Right lobe of liver (tissue), 6 donors: ENCODE results near the gene PSMG3. TPM values are rescaled to one million over a fixed set of nuclear protein-coding genes. Genes with fewer than 3 reads are reported as not detected.
A peak's percentile ranks its signal among the peaks of the same experiment; 100 is the strongest.

ENCODE experiments used
- ATAC-seq, 4 donors: fragments of 200-7000 bp; cut with Tn5 transposase; one replicate each; pipeline ENCODE4 v1.9.1; 2020; ENCODE audit warnings: mild to moderate bottlenecking in 4 of 4, moderate library complexity in 4 of 4
- DNase-seq, 3 donors: peaks; one replicate each; pipeline ENCODE4 v3.0.0-alpha.2; 2020
- H3K27ac ChIP-seq, 3 donors: fragments of 200-600 bp; one replicate each; pipeline ENCODE4 v1.8.0; 2022
- H3K27me3 ChIP-seq, 2 donors: fragments of 200-600 bp; one replicate each; pipeline ENCODE4 v1.8.0; 2022
- H3K36me3 ChIP-seq, 4 donors: fragments of 200-600 bp; sonication (generic) in 1 of 4; one replicate each; pipeline versions ENCODE4 v1.5.1 to v1.8.0; 2017 to 2022; ENCODE audit warnings: control low read depth in 1 of 4
- H3K4me1 ChIP-seq, 4 donors: fragments of 200-600 bp; sonication (generic) in 1 of 4; one replicate each; pipeline versions ENCODE4 v1.5.1 to v1.8.0; 2017 to 2022; ENCODE audit warnings: control low read depth in 1 of 4
- H3K4me3 ChIP-seq, 3 donors: fragments of 200-600 bp; one replicate each; pipeline ENCODE4 v1.8.0; 2022
- H3K9me3 ChIP-seq, 4 donors: fragments of 200-600 bp; sonication (generic) in 1 of 4; one replicate each; pipeline versions ENCODE4 v1.5.1 to v1.8.0; 2017 to 2022; ENCODE audit warnings: control low read depth in 1 of 4
- CTCF ChIP-seq, 4 donors: fragments of 200-600 bp in 3 of 4; fragments of 450-650 bp in 1 of 4; IDR thresholded peaks; one replicate each; pipeline versions ENCODE4 v1.5.1 to v1.8.0; 2016 to 2022; ENCODE audit warnings: antibody characterized with exemption in 4 of 4, mild to moderate bottlenecking in 2 of 4
- POLR2A ChIP-seq: fragments of 450-650 bp; IDR thresholded peaks from one replicate; pipeline ENCODE4 v1.6.1; 2017; ENCODE audit warnings: antibody characterized with exemption, mild to moderate bottlenecking
- WGBS: methylation state at CpG from one replicate; pipeline ENCODE4 v1.1.6; 2018; ENCODE audit warnings: low coverage, low lambda C conversion rate; ENCODE audit not compliant: insufficient coverage; ENCODE audit errors: missing lambda C conversion rate; 5-methylcytosine and 5-hydroxymethylcytosine counted together
- intact Hi-C, 2 donors: fragments of 100-400 bp; cut with DNase I; formaldehyde crosslinking; loops; one replicate each; pipeline versions ENCODE4 v1.11.2 to v1.14.1; 2022
- total RNA-seq, 6 experiments: library from RNA; depleted of rRNA in 2 of 6; stranded (reverse); fragments of >200 nt in 2 of 6; fragmentation: NEBNext Ultra II Directional in 3 of 6; extraction: Animal tissue kit (Norgen Biotek cat#: 25700) in 3 of 6; gene quantifications; one replicate each; pipeline versions ENCODE4 v1.1.0 to v1.2.4, GENCODE V29; 2016 to 2023
- donor health status: DM: no; HTN: yes; CAD: no.
- donor health status: DM: no; HTN: no; CAD: no.
- donor health status: DM: no; HTN: no; CAD: no.
- donor health status: DM: no; HTN: yes; CAD: no.
- donor health status: DM: no; HTN: yes; CAD: no.

Gene PSMG3
- total RNA-seq, 6 experiments from 2014 or later = 7.6 to 28.1 (median 9.2) TPM

- TF ChIP-seq POLR2A = no peak
- TF ChIP-seq CTCF (IDR thresholded peaks at IDR 0.05) = no peak
- H3K9me3 ChIP-seq = no peaks in the 10 kb centered on the region
- intact Hi-C loops = no loop called here
- H3K4me3 ChIP-seq = no peak overlapping the region
- no peak overlapping the region for H3K27ac ChIP-seq
- no peaks in the 10 kb centered on the region for H3K4me1 ChIP-seq
- H3K36me3 ChIP-seq = peaks cover 0 to 11% (median 10%) of the 10 kb centered on the region in 4 donors
- ATAC-seq (no peak), DNase-seq (no peak)
- H3K27me3 ChIP-seq = no peaks in the 10 kb centered on the region
- WGBS = 80% methylated on average over 2 of the region's 16 CpGs
Measured at GRCh38 chr7:1544896-1545416, 24.9 kb downstream of the PSMG3 start.

- no peak for TF ChIP-seq CTCF (IDR thresholded peaks at IDR 0.05)
- no peak for TF ChIP-seq POLR2A
- intact Hi-C loops = no loop called here
- DNase-seq (peak in 2 of 3 donors; percentile 26 to 46), ATAC-seq (peak in 1 of 4 donors; percentile 3)
- H3K27me3 ChIP-seq = no peaks in the 10 kb centered on the region
- WGBS = 94% methylated on average over 7 of the region's 41 CpGs
- no peaks in the 10 kb centered on the region for H3K9me3 ChIP-seq
- peaks cover 0 to 13% (median 10%) of the 10 kb centered on the region in 4 donors for H3K36me3 ChIP-seq
- no peaks in the 10 kb centered on the region for H3K4me1 ChIP-seq
- H3K27ac ChIP-seq = no peak overlapping the region
- no peak overlapping the region for H3K4me3 ChIP-seq
Measured at GRCh38 chr7:1544178-1544895, 25.5 kb downstream of the PSMG3 start.

GRCh38 chr7:1543826-1544177 lies 26.0 kb downstream of the PSMG3 start:
- intact Hi-C loops = no loop called here
- TF ChIP-seq POLR2A (peak; percentile 22), CTCF (IDR thresholded peaks at IDR 0.05) (no peak)
- peak in 1 of 3 donors; percentile 47 for DNase-seq
- ATAC-seq = peak in 1 of 4 donors; percentile 1
- Histone ChIP-seq H3K36me3 (peaks cover 0 to 13% (median 10%) of the 10 kb centered on the region in 4 donors), H3K27me3 (no peaks in the 10 kb centered on the region), H3K4me1 (no peaks in the 10 kb centered on the region), H3K27ac (no peak overlapping the region), H3K9me3 (no peaks in the 10 kb centered on the region), H3K4me3 (no peak overlapping the region)
- WGBS = 100% methylated on average over 1 of the region's 6 CpGs

- no peaks in the 10 kb centered on the region for H3K27me3 ChIP-seq
- TF ChIP-seq POLR2A (no peak), CTCF (IDR thresholded peaks at IDR 0.05) (no peak)
- peaks cover 0 to 13% (median 9%) of the 10 kb centered on the region in 4 donors for H3K36me3 ChIP-seq
- intact Hi-C loops = no loop called here
- 74% methylated on average over 25 of the region's 38 CpGs for WGBS
- H3K4me1 ChIP-seq = no peaks in the 10 kb centered on the region
- no peak overlapping the region for H3K4me3 ChIP-seq
- no peak overlapping the region for H3K27ac ChIP-seq
- no peaks in the 10 kb centered on the region for H3K9me3 ChIP-seq
- ATAC-seq = peak in 3 of 4 donors; percentile 10 to 24 (median 11)
- peak in 2 of 3 donors; percentile 47 to 52 for DNase-seq
Measured at GRCh38 chr7:1542841-1543747, 26.7 kb downstream of the PSMG3 start.
